ENCODE data around the gene TCF12. TPM values are rescaled to one million over a fixed set of nuclear protein-coding genes. Genes with fewer than 3 reads are reported as not detected.
"Not testable (repeated sequence)": the region's sequence is repeated elsewhere in the genome, so short reads cannot be mapped to it uniquely, and the experiment has no call there.

Gene TCF12
- total RNA-seq, 1 donor from 2014 or later = 78.5 TPM

GRCh38 chr15:56916825-56917477, 1.5 kb upstream of the TCF12 start:
- DNase-seq = peak; percentile 42

DNA sequence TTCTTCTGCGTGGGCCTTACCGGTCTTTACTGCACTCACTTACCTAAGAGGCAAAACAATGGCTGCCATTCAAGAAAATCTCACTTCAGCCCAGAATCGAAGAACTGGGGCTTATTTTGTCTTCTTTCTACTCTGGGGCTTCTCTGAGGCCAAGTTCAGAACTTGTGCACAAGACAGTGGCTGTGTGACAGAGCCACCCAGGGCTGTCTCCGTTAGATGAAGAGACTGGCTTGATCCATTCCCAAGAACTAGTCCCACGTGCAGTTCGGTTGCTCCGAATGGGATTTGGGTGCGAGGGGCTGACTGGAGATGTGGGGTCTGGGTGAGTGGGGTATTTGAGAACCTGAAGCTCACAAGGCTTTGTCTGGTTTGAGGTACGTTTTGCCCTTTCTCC, 795 bp upstream of the TCF12 start:
- no peak for DNase-seq

DNA sequence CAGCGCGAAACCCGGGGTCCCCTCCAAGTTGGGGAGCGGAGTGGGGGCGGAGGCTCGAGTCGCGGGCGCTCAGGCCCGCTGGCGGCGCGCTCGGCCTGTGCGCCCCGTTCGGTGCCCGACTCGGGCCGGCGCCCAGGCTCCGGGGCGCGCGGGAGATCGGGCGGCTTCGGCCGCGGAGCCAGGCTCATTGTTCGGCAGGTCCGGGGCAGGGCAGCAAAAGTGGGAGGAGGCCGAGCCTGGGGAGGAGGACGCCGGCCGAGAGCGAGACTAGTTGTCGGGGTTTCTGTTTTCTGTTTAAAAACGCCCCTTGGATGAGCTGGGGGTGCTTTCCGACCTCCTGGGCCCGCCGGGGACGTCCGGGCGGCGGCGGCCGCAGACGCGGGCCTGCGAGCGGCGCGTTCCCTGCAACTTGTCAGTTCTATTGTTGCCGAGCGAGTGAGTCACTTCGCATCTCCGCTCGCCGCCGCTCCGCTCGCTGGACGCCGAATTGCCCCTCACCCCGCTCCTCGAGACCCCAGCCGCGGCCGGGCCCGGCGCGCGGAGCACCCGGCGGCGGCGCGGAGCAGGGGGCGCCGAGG, 676 bp downstream of the TCF12 start:
- peak; percentile 87 for DNase-seq

DNA sequence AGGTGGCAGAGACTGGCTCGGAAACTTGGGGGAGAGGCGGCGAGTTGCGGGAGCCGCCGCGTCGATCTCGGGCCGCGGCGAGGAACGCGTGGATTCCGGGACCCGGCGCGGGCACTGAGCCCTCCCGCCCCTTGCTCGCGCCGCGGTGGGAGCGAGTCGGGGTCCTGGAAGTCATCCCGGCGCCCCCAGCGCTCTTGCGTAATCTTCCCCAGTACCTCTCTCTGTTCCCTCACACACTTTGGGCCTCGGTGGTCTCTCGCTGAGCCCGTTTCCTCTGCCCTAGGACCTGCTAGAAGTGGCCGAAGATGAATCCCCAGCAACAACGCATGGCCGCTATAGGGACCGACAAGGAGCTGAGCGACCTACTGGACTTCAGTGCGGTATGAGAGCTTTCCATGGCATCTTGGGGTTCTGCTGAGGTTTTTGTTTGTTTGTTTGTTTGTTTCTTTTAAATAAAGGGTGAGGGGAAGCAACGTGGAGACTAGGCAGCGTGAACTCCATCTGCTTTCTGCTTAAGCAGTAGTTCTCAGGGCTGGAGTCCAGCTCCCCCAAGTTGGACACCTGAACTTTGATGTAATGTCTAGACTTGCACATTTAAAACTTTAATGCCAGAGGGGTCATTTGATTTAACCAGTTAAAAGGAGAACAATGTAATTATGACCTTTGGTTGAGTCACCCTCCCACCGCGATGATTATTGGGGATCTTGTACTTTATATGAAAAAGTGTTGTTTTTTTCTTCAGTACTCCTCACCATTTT, 1.3 kb downstream of the TCF12 start:
- DNase-seq = peak; percentile 64

- no peak for DNase-seq
Measured at GRCh38 chr15:56920367-56920627, 1.9 kb downstream of the TCF12 start.

DNA sequence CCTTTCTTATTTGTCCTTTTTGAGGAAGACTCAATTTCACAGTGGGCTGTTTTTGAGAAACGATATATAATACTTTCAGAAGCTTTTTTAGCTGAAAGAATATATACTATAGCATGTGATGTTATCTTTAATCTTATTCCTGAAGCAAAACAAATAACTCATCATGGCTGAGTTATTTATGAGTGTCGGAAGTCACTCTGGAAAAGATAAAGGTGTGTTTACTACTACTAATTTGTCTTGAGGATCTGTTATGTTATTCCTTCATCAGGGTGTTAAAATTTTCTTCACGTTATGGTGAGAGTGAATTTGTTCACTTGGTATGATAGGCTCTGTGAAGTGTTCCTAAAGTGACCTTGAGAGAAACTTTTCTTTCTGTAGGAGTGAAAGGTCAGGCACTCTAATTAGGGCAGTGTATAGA, 4.7 kb downstream of the TCF12 start:
- DNase-seq = no peak

DNA sequence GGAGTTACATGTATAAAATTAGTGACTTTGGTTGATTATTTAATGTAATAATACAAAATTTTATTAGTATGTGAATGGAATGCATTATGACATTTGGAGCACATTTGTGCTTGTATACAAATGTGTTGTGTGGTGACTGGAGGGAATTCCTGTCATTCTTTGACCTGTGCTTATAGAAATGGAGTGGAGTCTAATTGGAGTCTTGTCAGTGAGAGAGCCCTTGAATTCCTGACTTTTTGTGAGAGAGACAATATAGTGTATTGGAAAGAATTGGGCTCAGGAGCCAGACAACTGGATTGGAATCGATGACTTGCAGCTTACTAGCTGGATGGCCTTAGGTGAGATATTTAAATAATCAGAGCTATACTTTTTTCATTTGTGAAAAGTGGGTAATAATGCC, 9.4 kb downstream of the TCF12 start:
- DNase-seq = no peak

- DNase-seq = peak; percentile 9
Measured at GRCh38 chr15:56929399-56929798, 11.0 kb downstream of the TCF12 start.

DNA sequence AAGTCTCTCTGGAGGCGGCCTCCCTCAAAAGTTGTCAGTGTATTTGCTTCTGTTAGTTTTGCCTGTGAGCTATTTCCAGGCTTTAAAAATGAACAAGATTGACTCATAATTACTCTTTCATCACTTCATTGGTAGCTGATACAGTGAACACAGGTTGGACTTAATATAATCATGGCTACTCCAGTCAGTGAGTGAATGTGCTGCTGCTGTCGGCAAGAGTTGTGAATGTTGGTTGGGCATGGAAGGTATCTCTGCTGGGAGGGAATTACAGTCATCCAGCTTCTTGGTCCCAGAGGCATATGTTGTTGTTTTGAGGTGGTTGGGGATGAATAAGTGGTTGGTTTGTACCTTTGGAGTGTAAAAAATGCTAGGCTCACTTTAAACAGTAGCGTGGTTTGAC, 11.5 kb downstream of the TCF12 start:
- DNase-seq = no peak

GRCh38 chr15:56930669-56931313, 12.3 kb downstream of the TCF12 start:
- no peak for DNase-seq

- peak; percentile 45 for DNase-seq
Measured at GRCh38 chr15:56931639-56932508, 13.4 kb downstream of the TCF12 start.

- not testable (repeated sequence) for DNase-seq
Measured at GRCh38 chr15:56932509-56932868, 14.0 kb downstream of the TCF12 start.

GRCh38 chr15:56933410-56933809, 15.0 kb downstream of the TCF12 start:
- no peak for DNase-seq

- no peak for DNase-seq
Measured at GRCh38 chr15:56933811-56934210, 15.4 kb downstream of the TCF12 start.

DNA sequence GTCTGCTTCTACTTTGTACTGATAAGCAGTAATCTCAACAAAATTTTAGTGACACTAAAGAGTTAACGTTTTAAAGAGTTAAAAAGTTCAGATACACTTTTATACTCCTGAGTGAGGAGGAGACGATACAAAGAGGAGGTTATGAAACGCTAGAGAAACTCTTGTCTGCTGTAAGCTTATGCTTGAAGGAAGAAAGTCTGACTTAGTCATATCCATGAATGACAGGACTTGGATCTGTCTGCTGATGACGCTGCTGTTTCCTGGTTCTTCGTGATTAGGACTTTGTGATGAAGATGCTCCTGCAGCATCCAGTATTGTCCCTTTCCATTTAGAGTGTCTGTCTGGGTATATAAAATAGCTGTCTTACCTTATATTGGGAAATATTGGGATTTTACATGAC, 15.8 kb downstream of the TCF12 start:
- peak; percentile 60 for DNase-seq

DNA sequence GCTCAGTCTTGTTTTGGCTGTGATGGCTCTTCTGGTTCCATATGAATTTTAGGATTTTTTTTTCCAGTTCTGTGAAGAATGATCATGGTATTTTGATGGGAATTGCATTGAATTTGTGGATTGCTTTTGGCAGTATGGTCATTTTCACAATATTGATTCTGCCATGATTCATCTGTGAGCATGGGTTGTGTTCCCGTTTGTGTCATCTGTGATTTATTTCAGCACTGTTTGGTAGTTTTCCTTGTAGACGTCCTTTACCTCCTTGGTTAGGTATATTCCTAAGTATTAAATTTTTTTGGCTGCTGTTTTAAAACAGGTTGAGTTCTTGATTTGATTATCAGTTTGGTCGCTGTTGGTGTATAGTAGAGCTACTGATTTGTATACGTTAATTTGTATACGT, 18.5 kb downstream of the TCF12 start:
- no peak for DNase-seq

GRCh38 chr15:56939257-56939656, 20.8 kb downstream of the TCF12 start:
- no peak for DNase-seq

GRCh38 chr15:56940388-56940787, 21.9 kb downstream of the TCF12 start:
- DNase-seq = no peak

DNA sequence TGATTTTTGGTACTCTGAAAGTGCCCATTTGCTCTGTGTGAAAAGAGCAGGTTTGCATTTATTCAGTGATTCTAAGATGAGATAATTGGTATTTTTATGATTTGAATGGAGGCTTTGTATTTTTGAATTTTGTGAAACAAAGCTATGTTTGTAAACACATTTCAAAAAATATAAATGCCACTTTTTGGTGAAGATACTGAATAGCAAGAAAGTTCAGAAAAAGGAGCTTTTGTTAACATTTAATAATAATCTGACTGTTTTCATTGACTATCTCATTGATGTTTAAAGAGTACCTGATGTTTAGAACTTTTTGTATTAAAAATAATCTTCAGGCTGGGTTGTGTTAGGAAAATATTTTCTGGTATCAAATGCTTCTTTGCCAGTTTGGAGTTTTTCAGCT, 23.7 kb downstream of the TCF12 start:
- DNase-seq = no peak

DNA sequence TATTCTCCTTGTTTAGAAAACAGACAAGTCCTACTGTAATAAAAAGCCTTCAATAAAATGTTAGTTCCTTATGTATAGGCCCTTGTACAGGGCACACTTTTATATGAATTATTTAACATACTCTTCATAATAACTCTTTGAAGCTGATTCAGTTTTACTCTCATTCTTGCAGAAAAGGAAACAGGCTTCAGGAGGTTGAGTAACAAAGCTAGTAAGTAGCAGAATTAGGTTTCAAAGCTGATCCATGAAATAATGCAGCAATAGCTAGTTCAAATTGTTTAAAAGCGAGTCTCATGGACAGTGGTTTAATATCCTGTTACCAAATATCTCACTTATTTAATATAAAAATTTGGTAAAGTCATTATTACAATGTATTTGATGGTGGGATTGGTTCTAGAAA, 25.0 kb downstream of the TCF12 start:
- DNase-seq = no peak

GRCh38 chr15:56944485-56944884, 26.0 kb downstream of the TCF12 start:
- no peak for DNase-seq

DNA sequence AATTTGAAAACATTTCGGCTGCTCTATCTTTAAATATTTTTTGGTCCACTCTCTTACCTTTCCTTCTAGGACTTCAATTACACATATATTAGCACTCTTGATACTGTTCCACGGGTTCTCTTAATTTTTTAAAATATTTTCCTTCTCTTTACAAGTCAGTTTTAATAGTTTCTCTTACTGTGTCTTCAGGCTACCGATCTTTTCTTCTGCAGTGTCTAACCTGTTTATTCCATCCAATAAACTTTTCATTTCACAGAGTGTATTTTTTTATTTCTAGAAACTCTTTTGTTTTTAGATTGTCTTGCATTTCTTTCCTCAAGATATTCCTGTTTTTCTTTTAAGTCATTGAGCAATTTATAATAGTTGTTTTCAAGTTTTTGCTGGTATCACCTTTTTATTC, 27.7 kb downstream of the TCF12 start:
- DNase-seq = no peak
